PC-3 (cell line): ENCODE data around the gene YJEFN3. TPM values are rescaled to one million over a fixed set of nuclear protein-coding genes. Genes with fewer than 3 reads are reported as not detected.

Experiments
- ATAC-seq: fragments of 200-7000 bp; cut with Tn5 transposase; 2 replicates; pipeline ENCODE4 v1.9.1; 2020; ENCODE audit warnings: mild to moderate bottlenecking, moderate library complexity
- BruUV-seq: library from RNA; stranded (reverse); fragments of 400-500 nt; replicated peaks from 2 replicates; lab custom pipeline; 2021; lab: Mats Ljungman, UMichigan
- CTCF ChIA-PET: fragments of 300-600 bp; sonication (Branson Sonifier 250); formaldehyde crosslinking; loops from one replicate; lab custom pipeline; 2022; ENCODE audit warnings: antibody characterized with exemption; lab: Charles Lee
- POLR2A ChIA-PET: fragments of 300-600 bp; sonication (Branson Sonifier 250); formaldehyde crosslinking; loops from one replicate; lab custom pipeline; 2022; ENCODE audit warnings: antibody characterized with exemption; ENCODE audit not compliant: unreplicated experiment; lab: Charles Lee
- DNase-seq: peaks from one replicate; pipeline ENCODE4 v3.0.0-alpha.2; 2015
- H2AFZ ChIP-seq: fragments of 300-600 bp; sonication (generic); 2 replicates; pipeline ENCODE4 v1.6.0; 2016; ENCODE audit warnings: antibody characterized with exemption, low read length
- H3F3A ChIP-seq: fragments of 300-600 bp; sonication (generic); one replicate; pipeline ENCODE4 v1.6.0; 2017; ENCODE audit warnings: antibody characterized with exemption, low read length, control low read depth, mild to moderate bottlenecking; ENCODE audit not compliant: unreplicated experiment
- H3K27ac ChIP-seq: fragments of 300-600 bp; sonication (generic); 2 replicates; pipeline ENCODE4 v1.5.1; 2016; ENCODE audit warnings: mild to moderate bottlenecking, low read length
- H3K27me3 ChIP-seq: fragments of 300-600 bp; sonication (generic); 2 replicates; pipeline ENCODE4 v1.6.1; 2016; ENCODE audit warnings: low read length, mixed read lengths
- H3K36me3 ChIP-seq: fragments of 300-600 bp; sonication (generic); 2 replicates; pipeline ENCODE4 v1.6.1; 2016; ENCODE audit warnings: low read depth, mixed run types, low read length, mixed read lengths
- H3K4me1 ChIP-seq: fragments of 300-600 bp; sonication (generic); 2 replicates; pipeline ENCODE4 v1.5.1; 2016; ENCODE audit warnings: low read length; ENCODE audit not compliant: insufficient read depth
- H3K4me2 ChIP-seq: fragments of 300-600 bp; sonication (generic); 2 replicates; pipeline ENCODE4 v1.6.0; 2016; ENCODE audit warnings: low read length
- H3K4me3 ChIP-seq: fragments of 300-600 bp; sonication (generic); 2 replicates; pipeline ENCODE4 v1.5.1; 2016; ENCODE audit warnings: mild to moderate bottlenecking, low read length, mixed read lengths
- H3K79me2 ChIP-seq: fragments of 300-600 bp; sonication (generic); 2 replicates; pipeline ENCODE4 v1.6.1; 2017; ENCODE audit warnings: low read length, mixed read lengths
- H3K9ac ChIP-seq: fragments of 300-600 bp; sonication (generic); 2 replicates; pipeline ENCODE4 v1.6.0; 2016; ENCODE audit warnings: mild to moderate bottlenecking, low read length
- H3K9me2 ChIP-seq: fragments of 300-600 bp; sonication (generic); replicated peaks from 2 replicates; pipeline ENCODE4 v1.6.1; 2016; ENCODE audit warnings: mixed run types, low read length, mixed read lengths
- H3K9me3 ChIP-seq: fragments of 300-600 bp; sonication (generic); 2 replicates; pipeline ENCODE4 v1.6.1; 2016; ENCODE audit warnings: low read length, mixed read lengths
- H4K20me1 ChIP-seq: fragments of 300-600 bp; sonication (generic); 2 replicates; pipeline ENCODE4 v1.6.1; 2016; ENCODE audit warnings: low read length, mixed read lengths
- CTCF ChIP-seq: fragments of 300-600 bp; sonication (generic); conservative IDR thresholded peaks from 2 replicates; pipeline ENCODE4 v1.5.1; 2017; ENCODE audit warnings: antibody characterized with exemption, low read depth, mild to moderate bottlenecking, low read length
- EZH2 ChIP-seq: fragments of 300-600 bp; sonication (generic); IDR thresholded peaks from one replicate; pipeline ENCODE4 v1.6.1; 2017; ENCODE audit warnings: antibody characterized with exemption, mild to moderate bottlenecking, low read length; ENCODE audit not compliant: unreplicated experiment
- EZH2phosphoT487 ChIP-seq: fragments of 300-600 bp; sonication (generic); IDR thresholded peaks from 2 replicates; pipeline ENCODE4 v1.6.1; 2018; ENCODE audit warnings: mild to moderate bottlenecking, antibody characterized with exemption, low read length, borderline replicate concordance
- intact Hi-C: fragments of 100-400 bp; cut with micrococcal nuclease; formaldehyde crosslinking; loops from 2 replicates; pipeline ENCODE4 v1.9.0; 2023
- total RNA-seq: library from RNA; depleted of rRNA; stranded (reverse); fragments of >200 nt; gene quantifications from 2 replicates; pipeline ENCODE4 v1.2.3, GENCODE V29; 2014

Gene YJEFN3
- total RNA-seq, 1 experiment from 2014 or later: 8.1 TPM

- POLR2A ChIA-PET: no interaction called here
- Histone ChIP-seq H3K4me2 (no peak overlapping the region), H3K79me2 (no peaks in the 10 kb centered on the region), H4K20me1 (no peaks in the 10 kb centered on the region), H3K9ac (no peak overlapping the region), H3K36me3 (peaks cover 6% of the 10 kb centered on the region; the same call in 1 of the 2 replicates), H2AFZ (no peak overlapping the region), H3K4me3 (no peak overlapping the region), H3F3A (no peaks in the 10 kb centered on the region), H3K27me3 (no peaks in the 10 kb centered on the region), H3K9me3 (no peaks in the 10 kb centered on the region), H3K9me2 (no peaks in the 10 kb centered on the region), H3K27ac (no peak overlapping the region), H3K4me1 (no peaks in the 10 kb centered on the region)
- intact Hi-C loops: no loop called here
- ATAC-seq (no peak), DNase-seq (no peak)
- TF ChIP-seq CTCF (0 out of 2 replicates have a peak, but pooled peaks have one; percentile 4), EZH2phosphoT487 (no peak), EZH2 (no peak)
- no TSS peak for BruUV-seq
- CTCF ChIA-PET: no interaction called here
These were observed 34.7 kb downstream of the YJEFN3 start for GRCh38 chr19:19563348-19563848.

- H3K36me3 ChIP-seq: peaks cover 9% of the 10 kb centered on the region
These were observed 37.6 kb downstream of the YJEFN3 start for GRCh38 chr19:19566306-19566705.

More at GRCh38 chr19:19566306-19566705, 37.6 kb downstream of the YJEFN3 start:
- Histone ChIP-seq H3K4me3 (no peak overlapping the region), H3K9me2 (no peaks in the 10 kb centered on the region), H3K9ac (no peak overlapping the region), H4K20me1 (no peaks in the 10 kb centered on the region), H3K4me1 (no peaks in the 10 kb centered on the region), H2AFZ (no peak overlapping the region), H3K9me3 (no peaks in the 10 kb centered on the region), H3K4me2 (no peak overlapping the region), H3K27me3 (no peaks in the 10 kb centered on the region), H3K79me2 (no peaks in the 10 kb centered on the region), H3K27ac (no peak overlapping the region), H3F3A (no peaks in the 10 kb centered on the region)
- intact Hi-C loops: no loop called here
- DNase-seq: no peak
- CTCF ChIA-PET: no interaction called here
- POLR2A ChIA-PET: no interaction called here
- TF ChIP-seq CTCF: no peak
- no peak for TF ChIP-seq EZH2phosphoT487
- no peak for TF ChIP-seq EZH2
- ATAC-seq: no peak
- no TSS peak for BruUV-seq
